OCI-LY7 (cell line): ENCODE data around the gene TBC1D5.

ENCODE experiments used
- EZH2phosphoT487 ChIP-seq: fragments of 200-600 bp; sonication (generic); IDR thresholded peaks from 2 replicates; pipeline ENCODE4 v1.6.1; 2018; ENCODE audit warnings: low read depth, borderline replicate concordance, mild to moderate bottlenecking, mixed run types, antibody characterized with exemption, low read length, moderate library complexity, mixed read lengths
- TF ChIP-seq, protein P1 (sequence below): fragments of 200-600 bp; sonication (generic); conservative IDR thresholded peaks from 2 replicates; pipeline ENCODE4 v1.5.1; 2014; ENCODE audit warnings: mild to moderate bottlenecking, antibody characterized with exemption, low read length, moderate library complexity, mixed read lengths

DNA sequence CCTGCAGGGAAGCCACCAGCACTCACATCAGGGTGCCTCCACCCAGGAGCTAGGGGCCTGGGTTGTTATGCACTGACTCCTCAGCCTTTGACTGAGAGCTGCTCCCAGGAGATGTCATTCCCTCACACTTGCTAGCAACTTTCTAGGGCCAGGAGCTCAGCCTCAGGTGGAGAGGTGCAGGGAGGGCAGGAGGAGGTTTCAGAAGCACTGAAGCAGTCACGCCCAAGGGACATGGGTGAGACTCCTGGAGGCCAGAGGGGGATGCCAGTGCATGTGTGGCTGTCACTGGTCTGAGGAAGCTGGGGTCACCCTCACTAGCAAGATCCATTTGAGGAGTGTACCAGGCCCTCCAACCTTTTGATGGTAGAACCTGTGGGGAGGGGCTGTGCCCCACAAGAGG is 586.5 kb downstream of the TBC1D5 start:
- TF ChIP-seq, protein P1, sequence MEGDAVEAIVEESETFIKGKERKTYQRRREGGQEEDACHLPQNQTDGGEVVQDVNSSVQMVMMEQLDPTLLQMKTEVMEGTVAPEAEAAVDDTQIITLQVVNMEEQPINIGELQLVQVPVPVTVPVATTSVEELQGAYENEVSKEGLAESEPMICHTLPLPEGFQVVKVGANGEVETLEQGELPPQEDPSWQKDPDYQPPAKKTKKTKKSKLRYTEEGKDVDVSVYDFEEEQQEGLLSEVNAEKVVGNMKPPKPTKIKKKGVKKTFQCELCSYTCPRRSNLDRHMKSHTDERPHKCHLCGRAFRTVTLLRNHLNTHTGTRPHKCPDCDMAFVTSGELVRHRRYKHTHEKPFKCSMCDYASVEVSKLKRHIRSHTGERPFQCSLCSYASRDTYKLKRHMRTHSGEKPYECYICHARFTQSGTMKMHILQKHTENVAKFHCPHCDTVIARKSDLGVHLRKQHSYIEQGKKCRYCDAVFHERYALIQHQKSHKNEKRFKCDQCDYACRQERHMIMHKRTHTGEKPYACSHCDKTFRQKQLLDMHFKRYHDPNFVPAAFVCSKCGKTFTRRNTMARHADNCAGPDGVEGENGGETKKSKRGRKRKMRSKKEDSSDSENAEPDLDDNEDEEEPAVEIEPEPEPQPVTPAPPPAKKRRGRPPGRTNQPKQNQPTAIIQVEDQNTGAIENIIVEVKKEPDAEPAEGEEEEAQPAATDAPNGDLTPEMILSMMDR, result no peak
- TF ChIP-seq EZH2phosphoT487, result no peak
